HepG2 (cell line): Measurements from ENCODE around the gene TYW1B. TPM values are rescaled to one million over a fixed set of nuclear protein-coding genes. Genes with fewer than 3 reads are reported as not detected.
"Not testable (repeated sequence)": the region's sequence is repeated elsewhere in the genome, so short reads cannot be mapped to it uniquely, and the experiment has no call there.

Source experiments
- ATAC-seq: fragments of 200-7000 bp; cut with Tn5 transposase; 3 replicates; pipeline ENCODE4 v1.9.1; 2020; ENCODE audit warnings: mild to moderate bottlenecking, moderate library complexity
- BruUV-seq: library from RNA; stranded (reverse); fragments of 400-500 nt; replicated peaks from 2 replicates; lab custom pipeline; 2021; lab: Mats Ljungman, UMichigan
- CTCF ChIA-PET: fragments of 300-600 bp; formaldehyde crosslinking; extraction: SDS; loops from one replicate; lab custom pipeline; 2021; ENCODE audit warnings: low total read pairs, inconsistent platforms, low intra/inter-chr PET ratio; lab: Yijun Ruan, JAX
- POLR2A ChIA-PET: fragments of 350-600 bp; sonication (Branson Sonifier 250); formaldehyde crosslinking; loops from one replicate; lab custom pipeline; 2020; ENCODE audit warnings: antibody characterized with exemption, inconsistent platforms; lab: Yijun Ruan, JAX
- DNase-seq: peaks from one replicate; pipeline ENCODE4 v3.0.0-alpha.2; 2015; ENCODE audit warnings: low spot score
- FAIRE-seq: peaks from 3 replicates; lab custom pipeline; 2011; peaks lifted over from hg19 to GRCh38; lab: Jason Lieb, UNC
- H2AFZ ChIP-seq: one replicate; pipeline ENCODE4 v1.6.1; 2011; ENCODE audit warnings: low read length, inconsistent platforms
- H3K27ac ChIP-seq: fragments of 300-600 bp; 3 replicates; pipeline ENCODE4 v1.8.0; 2011; ENCODE audit warnings: mixed run types, mild to moderate bottlenecking, mixed read lengths, low read length, inconsistent platforms; ENCODE audit not compliant: insufficient read depth; ENCODE audit errors: extremely low read length
- H3K27me3 ChIP-seq, 2 experiments: fragments of 200-600 bp in 1 of 2; 2 replicates in 1 of 2; 3 replicates in 1 of 2; pipeline versions ENCODE4 v1.6.0 to v1.8.0; 2011; ENCODE audit warnings: low read length in 2 of 2, mild to moderate bottlenecking in 2 of 2, moderate library complexity in 2 of 2, inconsistent platforms in 1 of 2; ENCODE audit not compliant: insufficient read depth in 2 of 2, control insufficient read depth in 1 of 2
- H3K36me3 ChIP-seq, 2 experiments: fragments of 200-600 bp in 1 of 2; replicated peaks in 1 of 2; 2 replicates in 1 of 2; 3 replicates in 1 of 2; pipeline versions ENCODE4 v1.5.1 to v1.8.0; 2011; ENCODE audit warnings: low read length in 2 of 2, inconsistent platforms in 1 of 2; ENCODE audit not compliant: insufficient read depth in 2 of 2, control insufficient read depth in 1 of 2
- H3K4me1 ChIP-seq: 2 replicates; pipeline ENCODE4 v1.5.1; 2012; ENCODE audit warnings: low read length, inconsistent platforms; ENCODE audit not compliant: insufficient read depth
- H3K4me2 ChIP-seq: 2 replicates; pipeline ENCODE4 v1.6.0; 2011; ENCODE audit warnings: low read depth, low read length, inconsistent platforms
- H3K4me3 ChIP-seq, 3 experiments: fragments of 200-600 bp in 1 of 3; sonication (generic), shearing (Covaris generic) in 1 of 3; replicated peaks in 1 of 3; 2 replicates each; pipeline ENCODE4 v1.5.1; 2011 to 2016; ENCODE audit warnings: low read length in 3 of 3, inconsistent platforms in 2 of 3, low read depth in 2 of 3, mild to moderate bottlenecking in 2 of 3, control low read depth in 1 of 3, mixed read lengths in 1 of 3; ENCODE audit not compliant: insufficient read depth in 1 of 3
- H3K79me2 ChIP-seq: one replicate; pipeline ENCODE4 v1.6.1; 2011; ENCODE audit warnings: low read length, inconsistent platforms; ENCODE audit not compliant: insufficient read depth
- H3K9ac ChIP-seq: 2 replicates; pipeline ENCODE4 v1.6.0; 2011; ENCODE audit warnings: mild to moderate bottlenecking, low read depth, low read length, inconsistent platforms; ENCODE audit not compliant: insufficient read depth
- H3K9me3 ChIP-seq: 2 replicates; pipeline ENCODE4 v1.5.1; 2012; ENCODE audit warnings: mild to moderate bottlenecking, low read length
- H4K20me1 ChIP-seq: 2 replicates; pipeline ENCODE4 v1.6.0; 2011; ENCODE audit warnings: inconsistent platforms, mild to moderate bottlenecking, low read length, moderate library complexity; ENCODE audit not compliant: insufficient read depth
- KDM2A ChIP-seq: sonication (generic); formaldehyde crosslinking; IDR thresholded peaks from 2 replicates; pipeline ENCODE4 v1.4.0; 2020; ENCODE audit warnings: low read depth, missing genetic modification reagents, borderline replicate concordance
- PHF21A ChIP-seq: sonication (generic); formaldehyde crosslinking; IDR thresholded peaks from 2 replicates; pipeline ENCODE4 v1.5.0; 2020; ENCODE audit warnings: mild to moderate bottlenecking, missing genetic modification reagents
- PHF5A ChIP-seq: IDR thresholded peaks from one replicate; pipeline ENCODE4 v1.6.1; 2018; ENCODE audit warnings: low read depth, missing genetic modification reagents; ENCODE audit not compliant: unreplicated experiment
- RAD51 ChIP-seq: fragments of 450-650 bp; IDR thresholded peaks from 2 replicates; pipeline ENCODE4 v1.6.1; 2016; ENCODE audit warnings: borderline replicate concordance
- SAFB2 ChIP-seq: sonication (generic); formaldehyde crosslinking; IDR thresholded peaks from 2 replicates; pipeline ENCODE4 v1.5.1; 2020; ENCODE audit warnings: missing genetic modification reagents, low read depth, mild to moderate bottlenecking, borderline replicate concordance
- ZFP37 ChIP-seq: sonication (generic); formaldehyde crosslinking; IDR thresholded peaks from 2 replicates; pipeline ENCODE4 v1.4.0; 2020; ENCODE audit warnings: missing genetic modification reagents, borderline replicate concordance
- ZFP82 ChIP-seq: sonication (generic); formaldehyde crosslinking; IDR thresholded peaks from 2 replicates; pipeline ENCODE4 v1.5.1; 2020; ENCODE audit warnings: mild to moderate bottlenecking, missing genetic modification reagents, borderline replicate concordance
- ZNF101 ChIP-seq: sonication (generic); formaldehyde crosslinking; IDR thresholded peaks from 2 replicates; pipeline ENCODE4 v1.4.0; 2020; ENCODE audit warnings: mild to moderate bottlenecking, low read depth, missing genetic modification reagents, borderline replicate concordance
- ZNF264 ChIP-seq: sonication (generic); formaldehyde crosslinking; IDR thresholded peaks from 2 replicates; pipeline ENCODE4 v1.4.0; 2020; ENCODE audit warnings: missing genetic modification reagents
- ZNF33B ChIP-seq: sonication (generic); formaldehyde crosslinking; IDR thresholded peaks from 2 replicates; pipeline ENCODE4 v1.5.1; 2020; ENCODE audit warnings: mild to moderate bottlenecking, missing genetic modification reagents
- ZNF768 ChIP-seq: sonication (generic); formaldehyde crosslinking; IDR thresholded peaks from 2 replicates; pipeline ENCODE4 v1.4.0; 2020; ENCODE audit warnings: missing genetic modification reagents
- WGBS: methylation state at CpG from one replicate; pipeline ENCODE4 v1.1.6; 2017; ENCODE audit warnings: low lambda C conversion rate; 5-methylcytosine and 5-hydroxymethylcytosine counted together
- in situ Hi-C: cut with HindIII; loops from 2 replicates; pipeline ENCODE4 v1.10.0; 2017; ENCODE audit warnings: low pct_unique_long_range_greater_than_20kb; ENCODE audit not compliant: extremely low pct_ligation_motif_present
- intact Hi-C: fragments of 100-400 bp; cut with micrococcal nuclease; formaldehyde crosslinking; loops from one replicate; pipeline ENCODE4 v1.10.0; 2022; ENCODE audit not compliant: unreplicated experiment
- polyA plus RNA-seq, 8 experiments: library from polyadenylated mRNA; depleted of rRNA in 3 of 8; stranded (reverse) in 7 of 8; unstranded in 1 of 8; fragments of >200 nt; fragmentation: Illumina TruSeq in 4 of 8; extraction: Trizol in 4 of 8; gene quantifications; 2 replicates each; pipeline versions ENCODE4 v1.2.1 to v1.2.3, GENCODE V29; 2011 to 2016; ENCODE audit warnings: low read depth in 4 of 8, missing spikeins in 1 of 8, mixed read lengths in 1 of 8; ENCODE audit not compliant: insufficient read depth in 1 of 8
- total RNA-seq, 5 experiments: library from RNA; depleted of rRNA; stranded (reverse); fragments of >200 nt; fragmentation: Illumina TruSeq; extraction: Trizol; gene quantifications; 2 replicates each; pipeline ENCODE4 v1.2.3, GENCODE V29; 2016; ENCODE audit warnings: low read depth in 1 of 5
- TF ChIP-seq, protein P1 (sequence below): sonication (generic); formaldehyde crosslinking; IDR thresholded peaks from 2 replicates; pipeline ENCODE4 v1.8.1; 2023; ENCODE audit warnings: mild to moderate bottlenecking, moderate library complexity, missing genetic modification reagents
- TF ChIP-seq, protein P2 (sequence below): IDR thresholded peaks from 2 replicates; pipeline ENCODE4 v1.6.1; 2012; ENCODE audit warnings: low read length, improper control_type of control experiment
- TF ChIP-seq, protein P3 (sequence below): conservative IDR thresholded peaks from 2 replicates; pipeline ENCODE4 v1.6.1; 2018; ENCODE audit warnings: missing genetic modification reagents

Gene TYW1B
- total and polyA plus RNA-seq, 2 of the 13 experiments (the other 11 are each of a cell fraction or from before 2014, with no cell fraction given) = 2.0 to 5.5 TPM

DNA sequence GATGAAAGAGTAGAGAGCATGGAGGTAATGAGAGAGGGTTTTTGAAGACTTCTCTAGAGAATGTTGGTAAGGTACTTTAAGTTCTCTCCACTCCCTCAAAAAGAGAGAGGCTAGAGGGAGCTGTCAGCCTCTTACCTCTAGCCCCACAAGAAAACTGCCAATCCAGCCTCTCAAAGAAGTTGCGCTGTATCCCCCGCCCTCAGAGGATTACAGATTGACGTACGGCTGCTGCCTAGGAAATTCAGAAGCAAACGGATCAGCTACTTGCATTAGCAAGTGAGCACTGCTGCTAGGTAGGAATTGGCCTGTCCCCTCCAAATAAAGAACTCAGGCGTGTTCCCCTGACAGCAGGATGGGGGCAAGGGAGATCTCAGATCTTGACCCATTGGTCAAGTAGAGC, 34.2 kb downstream of the TYW1B start:
- FAIRE-seq (no peak), ATAC-seq (no peak), DNase-seq (no peak)
- Histone ChIP-seq H3K27ac (no peak overlapping the region), H3K27me3 (no peaks in the 10 kb centered on the region), H3K9me3 (no peaks in the 10 kb centered on the region), H3K4me2 (no peak overlapping the region), H3K9ac (no peak overlapping the region), H4K20me1 (no peaks in the 10 kb centered on the region), H3K4me3 (no peak overlapping the region), H3K36me3 (no peaks in the 10 kb centered on the region), H3K4me1 (no peaks in the 10 kb centered on the region), H3K79me2 (no peaks in the 10 kb centered on the region), H2AFZ (no peak overlapping the region)
- CTCF ChIA-PET = no interaction called here
- intact Hi-C loops = no loop called here
- in situ Hi-C loops = no loop called here
- POLR2A ChIA-PET = no interaction called here
- TF ChIP-seq, protein P1, sequence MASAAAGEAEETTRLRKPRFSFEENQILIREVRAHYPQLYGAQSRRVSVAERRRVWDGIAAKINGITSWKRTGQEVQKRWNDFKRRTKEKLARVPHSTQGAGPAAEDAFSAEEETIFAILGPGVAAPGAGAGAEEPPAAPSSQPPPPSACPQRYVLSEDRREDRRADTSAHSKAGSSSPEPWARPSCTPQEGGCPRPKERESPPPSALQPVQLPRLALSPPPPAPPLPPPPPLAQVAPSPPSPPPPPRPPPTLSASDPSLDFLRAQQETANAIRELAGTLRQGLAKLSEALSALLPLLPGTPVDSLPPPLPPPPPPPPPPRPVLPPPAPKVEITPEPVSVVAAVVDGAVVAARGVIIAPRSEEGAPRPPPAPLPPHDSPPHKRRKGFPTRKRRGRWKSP = no peak
- TF ChIP-seq ZNF264 (no peak), PHF21A (CRISPR knock-in tag) (no peak), PHF5A (CRISPR knock-in tag) (no peak), ZNF768 (CRISPR knock-in tag) (no peak), SAFB2 (CRISPR knock-in tag) (no peak), ZNF101 (CRISPR knock-in tag) (no peak), ZFP37 (no peak), RAD51 (no peak), ZNF33B (CRISPR knock-in tag) (no peak), KDM2A (CRISPR knock-in tag) (no peak), ZFP82 (CRISPR knock-in tag) (no peak)
- TF ChIP-seq, protein P2, sequence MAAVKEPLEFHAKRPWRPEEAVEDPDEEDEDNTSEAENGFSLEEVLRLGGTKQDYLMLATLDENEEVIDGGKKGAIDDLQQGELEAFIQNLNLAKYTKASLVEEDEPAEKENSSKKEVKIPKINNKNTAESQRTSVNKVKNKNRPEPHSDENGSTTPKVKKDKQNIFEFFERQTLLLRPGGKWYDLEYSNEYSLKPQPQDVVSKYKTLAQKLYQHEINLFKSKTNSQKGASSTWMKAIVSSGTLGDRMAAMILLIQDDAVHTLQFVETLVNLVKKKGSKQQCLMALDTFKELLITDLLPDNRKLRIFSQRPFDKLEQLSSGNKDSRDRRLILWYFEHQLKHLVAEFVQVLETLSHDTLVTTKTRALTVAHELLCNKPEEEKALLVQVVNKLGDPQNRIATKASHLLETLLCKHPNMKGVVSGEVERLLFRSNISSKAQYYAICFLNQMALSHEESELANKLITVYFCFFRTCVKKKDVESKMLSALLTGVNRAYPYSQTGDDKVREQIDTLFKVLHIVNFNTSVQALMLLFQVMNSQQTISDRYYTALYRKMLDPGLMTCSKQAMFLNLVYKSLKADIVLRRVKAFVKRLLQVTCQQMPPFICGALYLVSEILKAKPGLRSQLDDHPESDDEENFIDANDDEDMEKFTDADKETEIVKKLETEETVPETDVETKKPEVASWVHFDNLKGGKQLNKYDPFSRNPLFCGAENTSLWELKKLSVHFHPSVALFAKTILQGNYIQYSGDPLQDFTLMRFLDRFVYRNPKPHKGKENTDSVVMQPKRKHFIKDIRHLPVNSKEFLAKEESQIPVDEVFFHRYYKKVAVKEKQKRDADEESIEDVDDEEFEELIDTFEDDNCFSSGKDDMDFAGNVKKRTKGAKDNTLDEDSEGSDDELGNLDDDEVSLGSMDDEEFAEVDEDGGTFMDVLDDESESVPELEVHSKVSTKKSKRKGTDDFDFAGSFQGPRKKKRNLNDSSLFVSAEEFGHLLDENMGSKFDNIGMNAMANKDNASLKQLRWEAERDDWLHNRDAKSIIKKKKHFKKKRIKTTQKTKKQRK = no peak
- TF ChIP-seq, protein P3, sequence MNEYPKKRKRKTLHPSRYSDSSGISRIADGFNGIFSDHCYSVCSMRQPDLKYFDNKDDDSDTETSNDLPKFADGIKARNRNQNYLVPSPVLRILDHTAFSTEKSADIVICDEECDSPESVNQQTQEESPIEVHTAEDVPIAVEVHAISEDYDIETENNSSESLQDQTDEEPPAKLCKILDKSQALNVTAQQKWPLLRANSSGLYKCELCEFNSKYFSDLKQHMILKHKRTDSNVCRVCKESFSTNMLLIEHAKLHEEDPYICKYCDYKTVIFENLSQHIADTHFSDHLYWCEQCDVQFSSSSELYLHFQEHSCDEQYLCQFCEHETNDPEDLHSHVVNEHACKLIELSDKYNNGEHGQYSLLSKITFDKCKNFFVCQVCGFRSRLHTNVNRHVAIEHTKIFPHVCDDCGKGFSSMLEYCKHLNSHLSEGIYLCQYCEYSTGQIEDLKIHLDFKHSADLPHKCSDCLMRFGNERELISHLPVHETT (CRISPR knock-in tag) = no peak
- no TSS peak for BruUV-seq
- WGBS = 99% methylated on average over 6 of the region's 6 CpGs

DNA sequence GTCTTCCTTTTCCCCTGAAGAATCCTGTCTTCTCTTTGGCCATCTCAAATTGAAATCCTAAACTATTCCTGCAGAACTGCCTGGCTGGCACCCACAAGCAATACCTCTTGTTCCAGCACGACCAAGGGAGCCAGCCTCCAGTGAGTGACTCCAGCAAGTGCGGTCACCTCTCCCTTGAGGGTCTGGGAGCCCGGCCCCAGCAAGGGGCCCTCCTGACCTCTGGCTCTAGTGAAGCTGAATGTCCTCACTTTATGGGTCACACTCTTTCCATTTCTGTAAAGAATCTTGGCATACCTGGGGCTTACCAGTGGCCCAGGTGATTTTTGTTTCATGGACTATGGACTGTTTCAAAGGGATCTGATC, 37.3 kb downstream of the TYW1B start:
- H3K79me2 ChIP-seq, POLR2A ChIA-PET, H3K4me1 ChIP-seq, H3K9me3 ChIP-seq, H3K27me3 ChIP-seq, FAIRE-seq, H3K4me2 ChIP-seq, DNase-seq, in situ Hi-C loops, BruUV-seq, H3K9ac ChIP-seq, H4K20me1 ChIP-seq, H2AFZ ChIP-seq, ATAC-seq, H3K4me3 ChIP-seq, CTCF ChIA-PET, H3K27ac ChIP-seq, H3K36me3 ChIP-seq, intact Hi-C loops: not testable (repeated sequence)
- 73% methylated on average over 2 of the region's 3 CpGs for WGBS
